ENCODE measurements around the gene TTC9C. TPM values are rescaled to one million over a fixed set of nuclear protein-coding genes. Genes with fewer than 3 reads are reported as not detected.

Gene TTC9C
- total and polyA plus RNA-seq, 4 donors, result 22.6 to 55.5 (median 30.7) TPM

GRCh38 chr11:62770778-62771143, 42.5 kb downstream of the TTC9C start:
- TF ChIP-seq CTCF (IDR thresholded peaks at IDR 0.05; ENCODE audit: control extremely low read depth, extremely low read depth), result no peak
- H3K9ac ChIP-seq (ENCODE audit: insufficient read depth in 1 of 2, low read length in 2 of 2), result peak overlapping the region; percentile 35 to 73
- no peak for ATAC-seq (ENCODE audit: insufficient read depth, low FRiP score)
- H3K9me3 ChIP-seq (ENCODE audit: control insufficient read depth in 4 of 4, insufficient read depth in 3 of 4, low read length in 3 of 4), result no peaks in the 10 kb centered on the region
- H3K4me1 ChIP-seq (ENCODE audit: control insufficient read depth in 5 of 5, insufficient read depth in 5 of 5, low read length in 5 of 5), result peaks cover 0 to 14% (median 3%) of the 10 kb centered on the region in 5 donors
- H3K27ac ChIP-seq (ENCODE audit: low read depth in 1 of 2, low read length in 1 of 2), result peak overlapping the region; percentile 90 to 98
- H3K4me3 ChIP-seq, result peak overlapping the region; percentile 52
- WGBS, 2 donors, result 2% methylated on average over 18 of the region's 18 CpGs
- H3K27me3 ChIP-seq (ENCODE audit: control insufficient read depth in 3 of 3, insufficient read depth in 3 of 3, low read length in 2 of 3), result no peaks in the 10 kb centered on the region
- peak in 1 of 3 donors; percentile 40 for DNase-seq
- peaks cover 6 to 20% (median 17%) of the 10 kb centered on the region in 4 donors for H3K36me3 ChIP-seq (ENCODE audit: control insufficient read depth in 4 of 4, insufficient read depth in 4 of 4, low read length in 4 of 4)

DNA sequence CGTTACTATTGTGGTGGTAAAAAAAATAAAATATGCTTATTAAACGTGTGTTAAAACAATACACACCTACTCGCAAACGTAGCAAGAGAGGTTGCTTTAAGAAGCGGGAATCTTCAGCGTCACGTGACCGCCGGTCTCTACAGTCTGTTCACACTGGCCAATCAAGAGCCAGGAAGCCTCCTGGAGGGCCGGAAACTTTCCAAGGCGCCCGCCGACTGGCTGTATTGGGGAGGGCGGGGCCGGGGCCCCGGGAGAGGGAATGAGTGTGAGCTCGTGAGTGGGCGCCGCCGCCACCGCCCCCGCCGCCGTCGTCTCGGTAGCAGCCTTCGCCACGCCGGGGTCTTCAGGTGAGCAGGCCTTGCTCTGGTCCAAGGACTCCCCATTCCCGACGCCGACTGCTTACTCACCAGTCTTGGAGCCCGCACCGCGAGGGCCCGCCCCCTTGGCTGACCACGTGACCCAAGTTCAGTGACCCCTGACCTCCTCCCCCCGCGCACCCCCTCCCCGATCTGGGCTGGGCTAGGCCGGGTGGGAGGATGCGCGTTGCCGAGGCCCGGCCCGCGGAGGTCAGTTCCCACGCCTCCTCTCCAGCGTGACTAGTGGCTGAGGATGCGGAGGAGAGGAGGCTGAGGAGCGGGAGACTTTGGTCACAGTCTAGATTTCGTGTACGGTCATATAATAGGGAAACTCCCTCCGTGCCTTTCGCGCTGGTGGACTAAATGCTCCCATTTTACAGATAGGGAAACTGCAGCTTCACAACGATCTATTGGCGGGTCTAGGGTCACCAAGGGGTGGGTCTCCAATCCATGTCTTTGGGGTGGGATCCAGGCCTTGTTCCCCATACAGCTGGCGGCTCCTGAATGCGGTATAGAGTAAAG, 43.1 kb downstream of the TTC9C start, which contains the start of gene TAF6L:
TAF6L (plus strand) TSS at position 253 of the 878 bp plus-strand sequence. CDS start 4,388 bp downstream, outside the sequence.
- TF ChIP-seq CTCF (IDR thresholded peaks at IDR 0.05; ENCODE audit: control extremely low read depth, extremely low read depth), result no peak
- WGBS, 2 donors, result 2 to 4% methylated on average over 50 to 60 of the region's 60 CpGs
- peaks cover under 1 to 21% (median 18%) of the 10 kb centered on the region in 4 donors for H3K36me3 ChIP-seq (ENCODE audit: control insufficient read depth in 4 of 4, insufficient read depth in 4 of 4, low read length in 4 of 4)
- H3K4me3 ChIP-seq, result peak within 1 kb of the TSS; percentile 72
- peaks cover 0 to 14% (median 3%) of the 10 kb centered on the region in 5 donors for H3K4me1 ChIP-seq (ENCODE audit: control insufficient read depth in 5 of 5, insufficient read depth in 5 of 5, low read length in 5 of 5)
- H3K27me3 ChIP-seq (ENCODE audit: control insufficient read depth in 3 of 3, insufficient read depth in 3 of 3, low read length in 2 of 3), result no peaks in the 10 kb centered on the region
- DNase-seq, result peak; percentile 98 to 99 (median 98)
- H3K9me3 ChIP-seq (ENCODE audit: control insufficient read depth in 4 of 4, insufficient read depth in 3 of 4, low read length in 3 of 4), result peaks cover 0 to 2% (median 0%) of the 10 kb centered on the region in 4 donors
- H3K27ac ChIP-seq (ENCODE audit: low read depth in 1 of 2, low read length in 1 of 2), result peak within 1 kb of the TSS; percentile 93 to 98
- peak; percentile 96 for ATAC-seq (ENCODE audit: insufficient read depth, low FRiP score)
- H3K9ac ChIP-seq (ENCODE audit: insufficient read depth in 1 of 2, low read length in 2 of 2), result peak within 1 kb of the TSS; percentile 35 to 73

DNA sequence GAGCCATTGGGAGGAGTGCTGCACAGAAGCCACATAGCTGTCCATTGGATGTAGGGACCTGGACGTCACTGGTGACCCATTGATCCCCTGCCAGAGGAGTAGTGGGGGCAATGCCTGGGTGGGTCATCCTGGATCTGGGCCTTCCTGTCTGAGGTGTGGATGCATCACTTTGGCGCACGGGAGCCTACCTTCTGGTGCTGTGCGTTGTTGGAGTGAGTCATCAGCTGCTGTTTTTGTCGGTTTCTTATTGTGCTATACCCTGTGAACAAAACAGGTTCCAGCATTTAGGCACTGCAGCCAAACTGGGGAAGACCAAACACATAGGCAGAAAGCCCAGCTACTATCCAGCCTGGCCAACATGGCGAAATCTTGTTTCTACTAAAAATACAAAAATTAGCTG, 46.1 kb downstream of the TTC9C start:
- Histone ChIP-seq H3K27me3 (ENCODE audit: control insufficient read depth in 3 of 3, insufficient read depth in 3 of 3, low read length in 2 of 3) (no peaks in the 10 kb centered on the region), H3K27ac (ENCODE audit: low read depth in 1 of 2, low read length in 1 of 2) (no peak overlapping the region), H3K9ac (ENCODE audit: insufficient read depth in 1 of 2, low read length in 2 of 2) (no peak overlapping the region), H3K36me3 (ENCODE audit: control insufficient read depth in 4 of 4, insufficient read depth in 4 of 4, low read length in 4 of 4) (peaks cover 0 to 31% (median 21%) of the 10 kb centered on the region in 4 donors), H3K4me3 (no peak overlapping the region), H3K9me3 (ENCODE audit: control insufficient read depth in 4 of 4, insufficient read depth in 3 of 4, low read length in 3 of 4) (peaks cover 0 to 2% (median 0%) of the 10 kb centered on the region in 4 donors), H3K4me1 (ENCODE audit: control insufficient read depth in 5 of 5, insufficient read depth in 5 of 5, low read length in 5 of 5) (peaks cover 0 to 14% (median 3%) of the 10 kb centered on the region in 5 donors)
- no peak for TF ChIP-seq CTCF (IDR thresholded peaks at IDR 0.05; ENCODE audit: control extremely low read depth, extremely low read depth)
- WGBS, 2 donors, result 92 to 98% methylated on average over 6 of the region's 6 CpGs
- DNase-seq, result no peak
- no peak for ATAC-seq (ENCODE audit: insufficient read depth, low FRiP score)

Measured in lung (tissue), 12 donors.